Measurements from ENCODE around the gene HAGH. TPM values are rescaled to one million over a fixed set of nuclear protein-coding genes. Genes with fewer than 3 reads are reported as not detected.
"Not testable (repeated sequence)": the region's sequence is repeated elsewhere in the genome, so short reads cannot be mapped to it uniquely, and the experiment has no call there.

The HAGH gene
- total RNA-seq, 6 experiments from 2014 or later: 77.9 to 161 (median 143) TPM

GRCh38 chr16:1800701-1801100, 25.9 kb downstream of the HAGH start:
- no peaks in the 10 kb centered on the region for H3K36me3 ChIP-seq
- no peaks in the 10 kb centered on the region for H3K4me1 ChIP-seq
- H3K9me3 ChIP-seq: no peaks in the 10 kb centered on the region
- intact Hi-C loops (cut with DNase I): no loop called here
- DNase-seq (no peak), ATAC-seq (no peak)
- H3K4me3 ChIP-seq: no peak overlapping the region
- H3K27me3 ChIP-seq: no peaks in the 10 kb centered on the region
- no peak for TF ChIP-seq POLR2A (IDR thresholded peaks at IDR 0.05)
- TF ChIP-seq, protein P1, sequence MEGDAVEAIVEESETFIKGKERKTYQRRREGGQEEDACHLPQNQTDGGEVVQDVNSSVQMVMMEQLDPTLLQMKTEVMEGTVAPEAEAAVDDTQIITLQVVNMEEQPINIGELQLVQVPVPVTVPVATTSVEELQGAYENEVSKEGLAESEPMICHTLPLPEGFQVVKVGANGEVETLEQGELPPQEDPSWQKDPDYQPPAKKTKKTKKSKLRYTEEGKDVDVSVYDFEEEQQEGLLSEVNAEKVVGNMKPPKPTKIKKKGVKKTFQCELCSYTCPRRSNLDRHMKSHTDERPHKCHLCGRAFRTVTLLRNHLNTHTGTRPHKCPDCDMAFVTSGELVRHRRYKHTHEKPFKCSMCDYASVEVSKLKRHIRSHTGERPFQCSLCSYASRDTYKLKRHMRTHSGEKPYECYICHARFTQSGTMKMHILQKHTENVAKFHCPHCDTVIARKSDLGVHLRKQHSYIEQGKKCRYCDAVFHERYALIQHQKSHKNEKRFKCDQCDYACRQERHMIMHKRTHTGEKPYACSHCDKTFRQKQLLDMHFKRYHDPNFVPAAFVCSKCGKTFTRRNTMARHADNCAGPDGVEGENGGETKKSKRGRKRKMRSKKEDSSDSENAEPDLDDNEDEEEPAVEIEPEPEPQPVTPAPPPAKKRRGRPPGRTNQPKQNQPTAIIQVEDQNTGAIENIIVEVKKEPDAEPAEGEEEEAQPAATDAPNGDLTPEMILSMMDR (IDR thresholded peaks at IDR 0.05): no peak
- H3K27ac ChIP-seq: no peak overlapping the region
- 74% methylated on average over 8 of the region's 10 CpGs for WGBS (ENCODE audit: insufficient coverage, low coverage, low lambda C conversion rate, missing lambda C conversion rate)

- H3K36me3 ChIP-seq; H3K4me3 ChIP-seq; H3K27me3 ChIP-seq; H3K27ac ChIP-seq; DNase-seq; intact Hi-C loops (cut with DNase I); ATAC-seq; H3K9me3 ChIP-seq: not testable (repeated sequence)
- H3K4me1 ChIP-seq: peaks cover 0 to 13% (median 0%) of the 10 kb centered on the region in 4 donors
- WGBS (ENCODE audit: insufficient coverage, low coverage, low lambda C conversion rate, missing lambda C conversion rate): 73% methylated on average over 2 of the region's 5 CpGs
Observed at GRCh38 chr16:1799263-1799662, 27.4 kb downstream of the HAGH start.

DNA sequence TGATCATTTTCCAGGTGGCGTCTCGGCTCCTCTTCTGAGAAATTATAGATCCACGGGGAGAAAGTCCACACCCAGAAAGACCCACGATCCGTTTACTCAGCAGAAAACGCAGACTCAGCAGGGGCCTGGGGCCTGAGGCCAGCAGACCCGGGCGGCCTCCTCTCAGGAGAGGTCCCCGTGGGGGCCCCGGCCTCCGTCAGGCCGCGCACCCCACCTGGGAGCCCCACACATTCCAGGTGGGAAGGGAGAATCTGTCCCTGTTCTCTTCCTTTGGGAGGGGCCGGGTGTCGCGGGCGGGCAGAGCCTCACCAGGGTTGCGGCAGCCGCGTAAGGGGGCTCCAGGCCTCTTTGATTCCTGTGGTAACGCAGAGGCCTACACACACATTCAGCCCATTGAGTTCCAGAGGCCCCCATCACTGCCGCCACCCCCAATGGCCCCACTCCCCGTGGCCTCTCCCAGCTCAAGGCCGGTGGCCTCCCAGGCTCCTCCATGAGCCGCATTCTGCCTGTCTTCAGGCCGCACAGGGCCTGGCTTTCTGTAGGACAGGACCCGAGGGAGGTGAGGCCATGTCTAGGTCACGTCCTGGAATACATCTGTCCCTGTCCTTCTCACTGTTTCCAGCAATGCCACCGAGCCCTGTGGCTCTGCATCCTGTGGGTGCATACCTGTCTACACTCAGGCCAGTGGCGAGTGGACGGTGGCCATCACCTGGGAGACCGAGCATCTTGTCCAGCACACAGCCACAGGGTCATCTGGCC, 31.5 kb downstream of the HAGH start:
- DNase-seq: peak in 1 of 3 donors; percentile 24
- ATAC-seq: peak in 1 of 4 donors; percentile 3
- WGBS (ENCODE audit: insufficient coverage, low coverage, low lambda C conversion rate, missing lambda C conversion rate): 37% methylated on average over 9 of the region's 32 CpGs
- Histone ChIP-seq H3K27me3 (no peaks in the 10 kb centered on the region), H3K36me3 (peaks cover 0 to 9% (median 2%) of the 10 kb centered on the region in 4 donors), H3K27ac (peak overlapping the region in 1 of 3 donors; percentile 31), H3K9me3 (no peaks in the 10 kb centered on the region), H3K4me1 (peaks cover 0 to 38% (median 6%) of the 10 kb centered on the region in 4 donors), H3K4me3 (peak overlapping the region in 2 of 3 donors; percentile 73 to 74)
- intact Hi-C loops (cut with DNase I): no loop called here
- TF ChIP-seq POLR2A (IDR thresholded peaks at IDR 0.05): no peak
- TF ChIP-seq, protein P1 (IDR thresholded peaks at IDR 0.05): no peak

DNA sequence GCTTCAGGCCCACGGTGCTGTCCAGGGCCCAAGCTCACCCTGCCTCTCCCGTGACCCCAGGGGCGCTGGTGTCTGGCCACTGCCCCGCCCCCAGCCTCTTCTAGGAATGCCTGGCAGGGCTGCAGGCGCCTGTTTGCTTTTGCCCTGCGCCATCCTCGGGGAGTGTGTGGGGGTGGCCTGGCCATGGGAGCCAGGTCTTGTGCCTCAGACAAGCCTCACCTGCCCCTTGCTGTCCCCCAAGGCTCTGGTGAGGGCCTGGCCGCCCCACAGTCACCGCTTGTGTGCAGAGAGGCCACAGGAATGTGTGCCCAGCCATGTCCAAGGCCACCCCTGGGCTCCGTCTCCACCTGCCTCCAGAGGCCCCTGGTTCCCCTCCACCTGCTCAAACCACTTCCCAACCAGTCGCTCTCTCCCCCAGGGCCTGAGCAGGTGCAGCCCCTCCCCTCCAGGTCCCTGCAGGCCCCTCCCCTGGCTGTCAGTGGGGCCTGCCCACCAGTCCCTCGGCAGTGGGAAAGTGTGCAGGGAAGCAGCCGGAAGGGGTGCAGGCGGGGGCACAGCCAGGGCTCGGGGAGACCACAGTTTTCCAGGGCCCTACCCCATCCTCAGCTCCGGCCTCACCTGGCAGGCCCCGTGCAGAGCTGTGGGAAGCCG, 32.3 kb downstream of the HAGH start:
- no peak for TF ChIP-seq POLR2A (IDR thresholded peaks at IDR 0.05)
- TF ChIP-seq, protein P1 (IDR thresholded peaks at IDR 0.05): no peak
- H3K36me3 ChIP-seq: peaks cover 0 to 13% (median 3%) of the 10 kb centered on the region in 4 donors
- WGBS (ENCODE audit: insufficient coverage, low coverage, low lambda C conversion rate, missing lambda C conversion rate): 40% methylated on average over 3 of the region's 18 CpGs
- H3K27ac ChIP-seq: peak overlapping the region in 2 of 3 donors; percentile 73 to 78
- H3K4me1 ChIP-seq: peaks cover 0 to 38% (median 6%) of the 10 kb centered on the region in 4 donors
- H3K27me3 ChIP-seq: no peaks in the 10 kb centered on the region
- no peaks in the 10 kb centered on the region for H3K9me3 ChIP-seq
- peak; percentile 73 to 82 (median 76) for ATAC-seq
- intact Hi-C loops (cut with DNase I): no loop called here
- DNase-seq: peak; percentile 82 to 93 (median 90)
- peak overlapping the region; percentile 45 to 74 (median 73) for H3K4me3 ChIP-seq

Measured in right lobe of liver (tissue), 6 donors.